Embryonic facial prominence (tissue), 1 donor: ENCODE data around the gene UBAC2.

ENCODE experiments used
- DNase-seq: peaks from one replicate; pipeline ENCODE4 v3.0.0-alpha.2; 2016; ENCODE audit errors: extremely low spot score

UBAC2 gene

GRCh38 chr13:99435998-99436397 lies 235.3 kb downstream of the UBAC2 start:
- no peak for DNase-seq
